HEK293 (cell line): Measurements from ENCODE around the gene CORO1A.
"Not testable (repeated sequence)": the region's sequence is repeated elsewhere in the genome, so short reads cannot be mapped to it uniquely, and the experiment has no call there.

Experiments
- HOXA7 ChIP-seq: sonication (generic); formaldehyde crosslinking; IDR thresholded peaks from 2 replicates; pipeline ENCODE4 v1.8.1; 2022; ENCODE audit warnings: missing genetic modification reagents, borderline replicate concordance
- MZF1 ChIP-seq: fragments of 450-650 bp; formaldehyde crosslinking; IDR thresholded peaks from 2 replicates; pipeline ENCODE4 v1.5.1; 2017; ENCODE audit warnings: missing biosample characterization, missing genetic modification characterization, borderline replicate concordance
- YY2 ChIP-seq: fragments of 450-650 bp; formaldehyde crosslinking; IDR thresholded peaks from 2 replicates; pipeline ENCODE4 v1.5.1; 2016; ENCODE audit warnings: missing biosample characterization, missing genetic modification characterization
- ZFP41 ChIP-seq: fragments of 450-650 bp; formaldehyde crosslinking; IDR thresholded peaks from 2 replicates; pipeline ENCODE4 v1.5.1; 2016; ENCODE audit warnings: missing biosample characterization, missing genetic modification characterization, borderline replicate concordance
- ZNF23 ChIP-seq: fragments of 450-650 bp; formaldehyde crosslinking; IDR thresholded peaks from 2 replicates; pipeline ENCODE4 v1.5.1; 2016; ENCODE audit warnings: missing biosample characterization, missing genetic modification characterization, borderline replicate concordance
- ZNF423 ChIP-seq: fragments of 450-650 bp; formaldehyde crosslinking; IDR thresholded peaks from 2 replicates; pipeline ENCODE4 v1.5.1; 2016; ENCODE audit warnings: missing biosample characterization, missing genetic modification characterization
- ZNF501 ChIP-seq: fragments of 450-650 bp; formaldehyde crosslinking; IDR thresholded peaks from 2 replicates; pipeline ENCODE4 v1.5.1; 2016; ENCODE audit warnings: missing biosample characterization, missing genetic modification characterization
- ZNF623 ChIP-seq: fragments of 450-650 bp; formaldehyde crosslinking; IDR thresholded peaks from 2 replicates; pipeline ENCODE4 v1.5.1; 2016; ENCODE audit warnings: missing biosample characterization, missing genetic modification characterization
- TF ChIP-seq, protein P1 (sequence below): fragments of 450-650 bp; formaldehyde crosslinking; IDR thresholded peaks from 2 replicates; pipeline ENCODE4 v1.5.1; 2016; ENCODE audit warnings: missing biosample characterization, missing genetic modification characterization
- TF ChIP-seq, protein P2 (sequence below): sonication (generic); formaldehyde crosslinking; IDR thresholded peaks from 2 replicates; pipeline ENCODE4 v1.8.1; 2022; ENCODE audit warnings: mild to moderate bottlenecking, moderate library complexity, missing genetic modification reagents
- TF ChIP-seq, protein P3 (sequence below): fragments of 450-650 bp; formaldehyde crosslinking; IDR thresholded peaks from 2 replicates; pipeline ENCODE4 v1.5.1; 2016; ENCODE audit warnings: missing biosample characterization, missing genetic modification characterization

DNA sequence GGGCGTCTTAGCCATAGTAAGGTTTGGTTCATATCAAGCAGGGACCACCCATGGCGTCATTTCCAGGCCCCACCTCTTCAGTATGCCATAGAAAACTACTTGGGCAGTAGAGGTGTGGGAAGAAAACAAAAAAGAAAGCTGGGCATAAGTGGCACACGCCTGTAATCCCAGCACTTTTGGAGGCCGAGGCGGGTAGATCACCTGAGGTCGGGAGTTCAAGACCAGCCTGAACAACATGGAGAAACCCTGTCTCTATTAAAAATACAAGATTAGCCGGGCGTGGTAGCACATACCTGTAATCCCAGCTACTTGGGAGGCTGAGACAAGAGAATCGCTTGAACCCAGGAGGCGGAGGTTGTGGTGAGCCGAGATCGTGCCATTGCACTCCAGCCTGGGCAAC, 7.8 kb downstream of the CORO1A start:
- TF ChIP-seq ZFP41 (tag by site-specific recombination); ZNF501 (tag by site-specific recombination); ZNF423; HOXA7 (CRISPR knock-in tag); YY2 (tag by site-specific recombination); MZF1 (tag by site-specific recombination); ZNF623 (tag by site-specific recombination); ZNF23 (tag by site-specific recombination): not testable (repeated sequence)
- TF ChIP-seq, protein P1, sequence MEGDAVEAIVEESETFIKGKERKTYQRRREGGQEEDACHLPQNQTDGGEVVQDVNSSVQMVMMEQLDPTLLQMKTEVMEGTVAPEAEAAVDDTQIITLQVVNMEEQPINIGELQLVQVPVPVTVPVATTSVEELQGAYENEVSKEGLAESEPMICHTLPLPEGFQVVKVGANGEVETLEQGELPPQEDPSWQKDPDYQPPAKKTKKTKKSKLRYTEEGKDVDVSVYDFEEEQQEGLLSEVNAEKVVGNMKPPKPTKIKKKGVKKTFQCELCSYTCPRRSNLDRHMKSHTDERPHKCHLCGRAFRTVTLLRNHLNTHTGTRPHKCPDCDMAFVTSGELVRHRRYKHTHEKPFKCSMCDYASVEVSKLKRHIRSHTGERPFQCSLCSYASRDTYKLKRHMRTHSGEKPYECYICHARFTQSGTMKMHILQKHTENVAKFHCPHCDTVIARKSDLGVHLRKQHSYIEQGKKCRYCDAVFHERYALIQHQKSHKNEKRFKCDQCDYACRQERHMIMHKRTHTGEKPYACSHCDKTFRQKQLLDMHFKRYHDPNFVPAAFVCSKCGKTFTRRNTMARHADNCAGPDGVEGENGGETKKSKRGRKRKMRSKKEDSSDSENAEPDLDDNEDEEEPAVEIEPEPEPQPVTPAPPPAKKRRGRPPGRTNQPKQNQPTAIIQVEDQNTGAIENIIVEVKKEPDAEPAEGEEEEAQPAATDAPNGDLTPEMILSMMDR (tag by site-specific recombination): not testable (repeated sequence)
- TF ChIP-seq, protein P2, sequence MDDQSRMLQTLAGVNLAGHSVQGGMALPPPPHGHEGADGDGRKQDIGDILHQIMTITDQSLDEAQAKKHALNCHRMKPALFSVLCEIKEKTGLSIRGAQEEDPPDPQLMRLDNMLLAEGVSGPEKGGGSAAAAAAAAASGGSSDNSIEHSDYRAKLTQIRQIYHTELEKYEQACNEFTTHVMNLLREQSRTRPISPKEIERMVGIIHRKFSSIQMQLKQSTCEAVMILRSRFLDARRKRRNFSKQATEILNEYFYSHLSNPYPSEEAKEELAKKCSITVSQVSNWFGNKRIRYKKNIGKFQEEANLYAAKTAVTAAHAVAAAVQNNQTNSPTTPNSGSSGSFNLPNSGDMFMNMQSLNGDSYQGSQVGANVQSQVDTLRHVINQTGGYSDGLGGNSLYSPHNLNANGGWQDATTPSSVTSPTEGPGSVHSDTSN (CRISPR knock-in tag): not testable (repeated sequence)
- TF ChIP-seq, protein P3, sequence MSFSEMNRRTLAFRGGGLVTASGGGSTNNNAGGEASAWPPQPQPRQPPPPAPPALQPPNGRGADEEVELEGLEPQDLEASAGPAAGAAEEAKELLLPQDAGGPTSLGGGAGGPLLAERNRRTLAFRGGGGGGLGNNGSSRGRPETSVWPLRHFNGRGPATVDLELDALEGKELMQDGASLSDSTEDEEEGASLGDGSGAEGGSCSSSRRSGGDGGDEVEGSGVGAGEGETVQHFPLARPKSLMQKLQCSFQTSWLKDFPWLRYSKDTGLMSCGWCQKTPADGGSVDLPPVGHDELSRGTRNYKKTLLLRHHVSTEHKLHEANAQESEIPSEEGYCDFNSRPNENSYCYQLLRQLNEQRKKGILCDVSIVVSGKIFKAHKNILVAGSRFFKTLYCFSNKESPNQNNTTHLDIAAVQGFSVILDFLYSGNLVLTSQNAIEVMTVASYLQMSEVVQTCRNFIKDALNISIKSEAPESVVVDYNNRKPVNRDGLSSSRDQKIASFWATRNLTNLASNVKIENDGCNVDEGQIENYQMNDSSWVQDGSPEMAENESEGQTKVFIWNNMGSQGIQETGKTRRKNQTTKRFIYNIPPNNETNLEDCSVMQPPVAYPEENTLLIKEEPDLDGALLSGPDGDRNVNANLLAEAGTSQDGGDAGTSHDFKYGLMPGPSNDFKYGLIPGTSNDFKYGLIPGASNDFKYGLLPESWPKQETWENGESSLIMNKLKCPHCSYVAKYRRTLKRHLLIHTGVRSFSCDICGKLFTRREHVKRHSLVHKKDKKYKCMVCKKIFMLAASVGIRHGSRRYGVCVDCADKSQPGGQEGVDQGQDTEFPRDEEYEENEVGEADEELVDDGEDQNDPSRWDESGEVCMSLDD (tag by site-specific recombination): not testable (repeated sequence)
